ENCODE results near the gene ZNF492. TPM values are rescaled to one million over a fixed set of nuclear protein-coding genes. Genes with fewer than 3 reads are reported as not detected.
"Not testable (repeated sequence)": the region's sequence is repeated elsewhere in the genome, so short reads cannot be mapped to it uniquely, and the experiment has no call there.

Gene ZNF492
- total and polyA plus RNA-seq, 2 donors from 2014 or later: 0.25 TPM; not detected in 1

- Histone ChIP-seq H3K27me3 (ENCODE audit: control insufficient read depth, insufficient read depth, low read length) (no peaks in the 10 kb centered on the region), H3K4me3 (ENCODE audit: low read length in 3 of 3) (no peak overlapping the region), H3K9ac (ENCODE audit: low read length in 3 of 3) (no peak overlapping the region), H3K9me3 (ENCODE audit: control insufficient read depth in 2 of 3, insufficient read depth in 1 of 3, low read length in 3 of 3) (no peaks in the 10 kb centered on the region), H3K36me3 (ENCODE audit: control insufficient read depth in 2 of 3, insufficient read depth in 3 of 3, low read length in 3 of 3) (no peaks in the 10 kb centered on the region), H3K27ac (ENCODE audit: low read depth in 2 of 2, low read length in 2 of 2) (no peak overlapping the region), H3K4me1 (ENCODE audit: control insufficient read depth in 2 of 3, insufficient read depth in 2 of 3, low read depth in 1 of 3, low read length in 3 of 3) (no peaks in the 10 kb centered on the region)
- FAIRE-seq (no peak), DNase-seq (no peak)
- intact Hi-C loops (cut with DNase I): no loop called here
- TF ChIP-seq CTCF (IDR thresholded peaks at IDR 0.05; ENCODE audit: borderline replicate concordance, extremely low read depth, insufficient read depth): no peak
Observed at GRCh38 chr19:22616659-22617058, 17.5 kb upstream of the ZNF492 start.

- H3K9ac ChIP-seq (ENCODE audit: low read length in 3 of 3); intact Hi-C loops (cut with DNase I); H3K4me3 ChIP-seq (ENCODE audit: low read length in 3 of 3); H3K27ac ChIP-seq (ENCODE audit: low read depth in 2 of 2, low read length in 2 of 2); H3K9me3 ChIP-seq (ENCODE audit: control insufficient read depth in 2 of 3, insufficient read depth in 1 of 3, low read length in 3 of 3); DNase-seq; H3K36me3 ChIP-seq (ENCODE audit: control insufficient read depth in 2 of 3, insufficient read depth in 3 of 3, low read length in 3 of 3); H3K4me1 ChIP-seq (ENCODE audit: control insufficient read depth in 2 of 3, insufficient read depth in 2 of 3, low read depth in 1 of 3, low read length in 3 of 3); H3K27me3 ChIP-seq (ENCODE audit: control insufficient read depth, insufficient read depth, low read length); FAIRE-seq: not testable (repeated sequence)
Observed at GRCh38 chr19:22617181-22617580, 16.9 kb upstream of the ZNF492 start.

GRCh38 chr19:22617614-22618320 is 16.4 kb upstream of the ZNF492 start:
- H3K36me3 ChIP-seq (ENCODE audit: control insufficient read depth in 2 of 3, insufficient read depth in 3 of 3, low read length in 3 of 3): no peaks in the 10 kb centered on the region
- H3K27me3 ChIP-seq (ENCODE audit: control insufficient read depth, insufficient read depth, low read length): no peaks in the 10 kb centered on the region
- intact Hi-C loops (cut with DNase I): no loop called here
- H3K9ac ChIP-seq (ENCODE audit: low read length in 3 of 3): no peak overlapping the region
- H3K4me3 ChIP-seq (ENCODE audit: low read length in 3 of 3): no peak overlapping the region
- no peaks in the 10 kb centered on the region for H3K4me1 ChIP-seq (ENCODE audit: control insufficient read depth in 2 of 3, insufficient read depth in 2 of 3, low read depth in 1 of 3, low read length in 3 of 3)
- TF ChIP-seq CTCF (IDR thresholded peaks at IDR 0.05; ENCODE audit: borderline replicate concordance, extremely low read depth, insufficient read depth): no peak
- DNase-seq (peak in 4 of 5 donors; percentile 52 to 67 (median 60)), FAIRE-seq (no peak)
- H3K27ac ChIP-seq (ENCODE audit: low read depth in 2 of 2, low read length in 2 of 2): no peak overlapping the region
- H3K9me3 ChIP-seq (ENCODE audit: control insufficient read depth in 2 of 3, insufficient read depth in 1 of 3, low read length in 3 of 3): no peaks in the 10 kb centered on the region

- H3K27me3 ChIP-seq (ENCODE audit: control insufficient read depth, insufficient read depth, low read length): no peaks in the 10 kb centered on the region
- FAIRE-seq: no peak
- intact Hi-C loops (cut with DNase I): no loop called here
- H3K9me3 ChIP-seq (ENCODE audit: control insufficient read depth in 2 of 3, insufficient read depth in 1 of 3, low read length in 3 of 3): no peaks in the 10 kb centered on the region
- no peaks in the 10 kb centered on the region for H3K36me3 ChIP-seq (ENCODE audit: control insufficient read depth in 2 of 3, insufficient read depth in 3 of 3, low read length in 3 of 3)
- no peak overlapping the region for H3K27ac ChIP-seq (ENCODE audit: low read depth in 2 of 2, low read length in 2 of 2)
- TF ChIP-seq CTCF (IDR thresholded peaks at IDR 0.05; ENCODE audit: borderline replicate concordance, extremely low read depth, insufficient read depth): no peak
- no peak overlapping the region for H3K9ac ChIP-seq (ENCODE audit: low read length in 3 of 3)
- no peak overlapping the region for H3K4me3 ChIP-seq (ENCODE audit: low read length in 3 of 3)
- H3K4me1 ChIP-seq (ENCODE audit: control insufficient read depth in 2 of 3, insufficient read depth in 2 of 3, low read depth in 1 of 3, low read length in 3 of 3): no peaks in the 10 kb centered on the region
- DNase-seq: no peak
Observed at GRCh38 chr19:22619371-22619770, 14.8 kb upstream of the ZNF492 start.
